HepG2 (cell line): ENCODE data around the gene ENTREP3. TPM values are rescaled to one million over a fixed set of nuclear protein-coding genes. Genes with fewer than 3 reads are reported as not detected.

Experiments
- ATAC-seq: fragments of 200-7000 bp; cut with Tn5 transposase; 3 replicates; pipeline ENCODE4 v1.9.1; 2020; ENCODE audit warnings: mild to moderate bottlenecking, moderate library complexity
- BruUV-seq: library from RNA; stranded (reverse); fragments of 400-500 nt; replicated peaks from 2 replicates; lab custom pipeline; 2021; lab: Mats Ljungman, UMichigan
- CTCF ChIA-PET: fragments of 300-600 bp; formaldehyde crosslinking; extraction: SDS; loops from one replicate; lab custom pipeline; 2021; ENCODE audit warnings: low total read pairs, inconsistent platforms, low intra/inter-chr PET ratio; lab: Yijun Ruan, JAX
- POLR2A ChIA-PET: fragments of 350-600 bp; sonication (Branson Sonifier 250); formaldehyde crosslinking; loops from one replicate; lab custom pipeline; 2020; ENCODE audit warnings: antibody characterized with exemption, inconsistent platforms; lab: Yijun Ruan, JAX
- DNase-seq: peaks from one replicate; pipeline ENCODE4 v3.0.0-alpha.2; 2015; ENCODE audit warnings: low spot score
- FAIRE-seq: peaks from 3 replicates; lab custom pipeline; 2011; peaks lifted over from hg19 to GRCh38; lab: Jason Lieb, UNC
- H2AFZ ChIP-seq: one replicate; pipeline ENCODE4 v1.6.1; 2011; ENCODE audit warnings: low read length, inconsistent platforms
- H3K27ac ChIP-seq: fragments of 300-600 bp; 3 replicates; pipeline ENCODE4 v1.8.0; 2011; ENCODE audit warnings: mixed run types, mild to moderate bottlenecking, mixed read lengths, low read length, inconsistent platforms; ENCODE audit not compliant: insufficient read depth; ENCODE audit errors: extremely low read length
- H3K27me3 ChIP-seq, 2 experiments: fragments of 200-600 bp in 1 of 2; 2 replicates in 1 of 2; 3 replicates in 1 of 2; pipeline versions ENCODE4 v1.6.0 to v1.8.0; 2011; ENCODE audit warnings: low read length in 2 of 2, mild to moderate bottlenecking in 2 of 2, moderate library complexity in 2 of 2, inconsistent platforms in 1 of 2; ENCODE audit not compliant: insufficient read depth in 2 of 2, control insufficient read depth in 1 of 2
- H3K36me3 ChIP-seq, 2 experiments: fragments of 200-600 bp in 1 of 2; replicated peaks in 1 of 2; 2 replicates in 1 of 2; 3 replicates in 1 of 2; pipeline versions ENCODE4 v1.5.1 to v1.8.0; 2011; ENCODE audit warnings: low read length in 2 of 2, inconsistent platforms in 1 of 2; ENCODE audit not compliant: insufficient read depth in 2 of 2, control insufficient read depth in 1 of 2
- H3K4me1 ChIP-seq: 2 replicates; pipeline ENCODE4 v1.5.1; 2012; ENCODE audit warnings: low read length, inconsistent platforms; ENCODE audit not compliant: insufficient read depth
- H3K4me2 ChIP-seq: 2 replicates; pipeline ENCODE4 v1.6.0; 2011; ENCODE audit warnings: low read depth, low read length, inconsistent platforms
- H3K4me3 ChIP-seq, 3 experiments: fragments of 200-600 bp in 1 of 3; sonication (generic), shearing (Covaris generic) in 1 of 3; replicated peaks in 1 of 3; 2 replicates each; pipeline ENCODE4 v1.5.1; 2011 to 2016; ENCODE audit warnings: low read length in 3 of 3, inconsistent platforms in 2 of 3, low read depth in 2 of 3, mild to moderate bottlenecking in 2 of 3, control low read depth in 1 of 3, mixed read lengths in 1 of 3; ENCODE audit not compliant: insufficient read depth in 1 of 3
- H3K79me2 ChIP-seq: one replicate; pipeline ENCODE4 v1.6.1; 2011; ENCODE audit warnings: low read length, inconsistent platforms; ENCODE audit not compliant: insufficient read depth
- H3K9ac ChIP-seq: 2 replicates; pipeline ENCODE4 v1.6.0; 2011; ENCODE audit warnings: mild to moderate bottlenecking, low read depth, low read length, inconsistent platforms; ENCODE audit not compliant: insufficient read depth
- H3K9me3 ChIP-seq: 2 replicates; pipeline ENCODE4 v1.5.1; 2012; ENCODE audit warnings: mild to moderate bottlenecking, low read length
- H4K20me1 ChIP-seq: 2 replicates; pipeline ENCODE4 v1.6.0; 2011; ENCODE audit warnings: inconsistent platforms, mild to moderate bottlenecking, low read length, moderate library complexity; ENCODE audit not compliant: insufficient read depth
- ATF7 ChIP-seq, 2 experiments: fragments of 450-650 bp in 1 of 2; sonication (generic) in 1 of 2; formaldehyde crosslinking in 1 of 2; IDR thresholded peaks; 2 replicates each; pipeline versions ENCODE4 v1.4.0 to v1.6.1; 2016 to 2020; ENCODE audit warnings: antibody characterized with exemption in 1 of 2, mild to moderate bottlenecking in 1 of 2, missing genetic modification reagents in 1 of 2
- HIVEP1 ChIP-seq: sonication (generic); formaldehyde crosslinking; IDR thresholded peaks from 2 replicates; pipeline ENCODE4 v1.4.0; 2020; ENCODE audit warnings: mild to moderate bottlenecking, missing genetic modification reagents
- HNRNPL ChIP-seq: fragments of 200-400 bp; formaldehyde crosslinking; IDR thresholded peaks from 2 replicates; pipeline ENCODE4 v1.6.1; 2017; ENCODE audit warnings: mild to moderate bottlenecking, low read depth, low read length
- KAT7 ChIP-seq: IDR thresholded peaks from 2 replicates; pipeline ENCODE4 v1.6.1; 2018; ENCODE audit warnings: borderline replicate concordance, missing compliant biosample characterization
- MTA1 ChIP-seq: sonication (generic); formaldehyde crosslinking; IDR thresholded peaks from 2 replicates; pipeline ENCODE4 v1.4.0; 2020; ENCODE audit warnings: missing genetic modification reagents, mild to moderate bottlenecking, borderline replicate concordance
- SAP130 ChIP-seq: IDR thresholded peaks from 2 replicates; pipeline ENCODE4 v1.6.1; 2016; ENCODE audit warnings: low read depth
- SMAD1 ChIP-seq: sonication (generic); formaldehyde crosslinking; IDR thresholded peaks from 2 replicates; pipeline ENCODE4 v1.4.0; 2020; ENCODE audit warnings: missing genetic modification reagents, low read depth, mild to moderate bottlenecking, borderline replicate concordance
- SOX13 ChIP-seq, 3 experiments: fragments of 450-650 bp in 1 of 3; sonication (generic) in 1 of 3; formaldehyde crosslinking in 1 of 3; IDR thresholded peaks in 2 of 3; conservative IDR thresholded peaks in 1 of 3; 2 replicates each; pipeline versions ENCODE4 v1.5.0 to v1.6.1; 2016 to 2020; ENCODE audit warnings: antibody characterized with exemption in 1 of 3, mild to moderate bottlenecking in 1 of 3, missing compliant biosample characterization in 1 of 3, missing genetic modification reagents in 1 of 3, moderate library complexity in 1 of 3
- ZFAT ChIP-seq: sonication (generic); formaldehyde crosslinking; conservative IDR thresholded peaks from 2 replicates; pipeline ENCODE4 v1.8.1; 2023; ENCODE audit warnings: missing genetic modification reagents, inconsistent platforms
- ZNF101 ChIP-seq: sonication (generic); formaldehyde crosslinking; IDR thresholded peaks from 2 replicates; pipeline ENCODE4 v1.4.0; 2020; ENCODE audit warnings: mild to moderate bottlenecking, low read depth, missing genetic modification reagents, borderline replicate concordance
- ZNF333 ChIP-seq: sonication (generic); formaldehyde crosslinking; IDR thresholded peaks from 2 replicates; pipeline ENCODE4 v1.4.0; 2020; ENCODE audit warnings: mild to moderate bottlenecking, missing genetic modification reagents, borderline replicate concordance
- ZNF75D ChIP-seq: sonication (generic); formaldehyde crosslinking; IDR thresholded peaks from 2 replicates; pipeline ENCODE4 v1.8.1; 2023; ENCODE audit warnings: missing genetic modification reagents, mild to moderate bottlenecking, borderline replicate concordance
- ZNF776 ChIP-seq: sonication (generic); formaldehyde crosslinking; IDR thresholded peaks from 2 replicates; pipeline ENCODE4 v1.4.0; 2020; ENCODE audit warnings: mild to moderate bottlenecking, missing genetic modification reagents
- WGBS: methylation state at CpG from one replicate; pipeline ENCODE4 v1.1.6; 2017; ENCODE audit warnings: low lambda C conversion rate; 5-methylcytosine and 5-hydroxymethylcytosine counted together
- in situ Hi-C: cut with HindIII; loops from 2 replicates; pipeline ENCODE4 v1.10.0; 2017; ENCODE audit warnings: low pct_unique_long_range_greater_than_20kb; ENCODE audit not compliant: extremely low pct_ligation_motif_present
- intact Hi-C: fragments of 100-400 bp; cut with micrococcal nuclease; formaldehyde crosslinking; loops from one replicate; pipeline ENCODE4 v1.10.0; 2022; ENCODE audit not compliant: unreplicated experiment
- polyA plus RNA-seq, 8 experiments: library from polyadenylated mRNA; depleted of rRNA in 3 of 8; stranded (reverse) in 7 of 8; unstranded in 1 of 8; fragments of >200 nt; fragmentation: Illumina TruSeq in 4 of 8; extraction: Trizol in 4 of 8; gene quantifications; 2 replicates each; pipeline versions ENCODE4 v1.2.1 to v1.2.3, GENCODE V29; 2011 to 2016; ENCODE audit warnings: low read depth in 4 of 8, missing spikeins in 1 of 8, mixed read lengths in 1 of 8; ENCODE audit not compliant: insufficient read depth in 1 of 8
- total RNA-seq, 5 experiments: library from RNA; depleted of rRNA; stranded (reverse); fragments of >200 nt; fragmentation: Illumina TruSeq; extraction: Trizol; gene quantifications; 2 replicates each; pipeline ENCODE4 v1.2.3, GENCODE V29; 2016; ENCODE audit warnings: low read depth in 1 of 5
- TF ChIP-seq, protein P1 (sequence below): sonication (generic); formaldehyde crosslinking; IDR thresholded peaks from 2 replicates; pipeline ENCODE4 v1.8.0; 2023; ENCODE audit warnings: mild to moderate bottlenecking, missing genetic modification reagents
- TF ChIP-seq, protein P2 (sequence below): sonication (generic); formaldehyde crosslinking; IDR thresholded peaks from 2 replicates; pipeline ENCODE4 v1.8.0; 2022; ENCODE audit warnings: mild to moderate bottlenecking, missing genetic modification reagents
- TF ChIP-seq, protein P3 (sequence below): sonication (generic); IDR thresholded peaks from 2 replicates; pipeline ENCODE4 v1.6.1; 2016; ENCODE audit warnings: low read depth, borderline replicate concordance

Gene ENTREP3
- total and polyA plus RNA-seq, 2 of the 13 experiments (the other 11 are each of a cell fraction or from before 2014, with no cell fraction given) = 4.1 to 9.9 TPM

DNA sequence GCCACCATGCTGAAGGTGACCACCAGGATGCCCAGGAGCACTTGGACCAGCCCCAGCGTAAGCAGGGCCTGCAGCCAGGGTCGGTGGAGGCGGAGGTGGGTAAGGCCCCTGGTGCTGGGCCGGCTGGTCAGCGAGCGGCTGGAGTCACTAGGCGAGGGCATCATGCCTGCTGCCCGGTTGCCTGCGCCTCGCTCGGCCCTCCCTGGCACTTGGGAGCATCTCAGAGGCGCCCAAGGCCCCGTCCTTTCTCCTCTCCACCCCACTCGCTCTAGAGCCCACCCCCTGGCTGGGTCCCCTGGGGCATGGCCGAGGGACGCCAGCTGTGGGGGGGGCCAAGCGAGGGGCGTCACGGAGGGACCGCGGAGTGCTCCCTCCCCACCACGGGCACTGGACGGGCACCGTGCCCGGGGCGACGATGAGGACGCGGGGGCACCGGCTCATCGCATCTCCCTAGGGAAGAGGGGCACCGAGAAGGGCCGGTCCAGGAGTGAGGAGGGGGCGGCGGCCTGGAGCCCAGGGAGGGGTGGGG is 505 bp downstream of the ENTREP3 start (continued):
- TF ChIP-seq HIVEP1 (peak; percentile 57; the same call in 1 of the 2 replicates), KAT7 (CRISPR knock-in tag) (no peak), SMAD1 (CRISPR knock-in tag) (no peak), ZNF101 (CRISPR knock-in tag) (no peak), ZNF75D (no peak)
- TF ChIP-seq, protein P1, sequence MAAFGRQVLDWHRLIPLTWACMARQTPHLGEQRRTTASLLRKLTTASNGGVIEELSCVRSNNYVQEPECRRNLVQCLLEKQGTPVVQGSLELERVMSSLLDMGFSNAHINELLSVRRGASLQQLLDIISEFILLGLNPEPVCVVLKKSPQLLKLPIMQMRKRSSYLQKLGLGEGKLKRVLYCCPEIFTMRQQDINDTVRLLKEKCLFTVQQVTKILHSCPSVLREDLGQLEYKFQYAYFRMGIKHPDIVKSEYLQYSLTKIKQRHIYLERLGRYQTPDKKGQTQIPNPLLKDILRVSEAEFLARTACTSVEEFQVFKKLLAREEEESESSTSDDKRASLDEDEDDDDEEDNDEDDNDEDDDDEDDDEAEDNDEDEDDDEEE (CRISPR knock-in tag) = no peak

DNA sequence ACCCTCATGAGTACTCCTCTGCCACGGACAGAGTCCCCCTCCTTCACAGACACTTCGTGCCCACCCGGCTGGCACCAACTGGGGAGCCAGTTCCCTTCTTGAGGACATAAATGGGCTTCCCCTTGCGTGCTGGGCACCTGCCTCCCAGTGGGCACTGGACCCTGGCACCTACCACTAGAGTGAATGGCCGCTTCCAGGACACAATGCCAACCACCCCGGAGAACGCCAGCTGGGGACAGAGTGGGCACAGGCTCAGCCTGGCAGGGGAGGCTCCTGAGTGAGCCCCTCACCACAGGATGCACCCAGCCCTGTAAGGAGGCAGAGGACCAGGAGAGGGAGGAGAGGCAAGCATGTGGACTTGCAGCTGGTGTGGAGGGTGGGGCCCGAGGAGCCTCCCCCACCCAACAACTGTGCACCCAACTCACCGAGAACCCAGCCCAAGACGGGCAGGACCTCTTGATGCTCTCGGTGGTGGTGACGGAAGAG is 1.0 kb downstream of the ENTREP3 start:
- Histone ChIP-seq H3K79me2 (peaks cover 8% of the 10 kb centered on the region), H2AFZ (no peak overlapping the region), H3K27ac (peak overlapping the region; percentile 4), H3K27me3 (no peaks in the 10 kb centered on the region), H3K4me1 (peaks cover 45% of the 10 kb centered on the region), H3K9me3 (no peaks in the 10 kb centered on the region), H4K20me1 (no peaks in the 10 kb centered on the region), H3K4me2 (peak overlapping the region; percentile 99), H3K36me3 (peaks cover 3 to 6% of the 10 kb centered on the region in 2 experiments; a peak in 2 of 5 replicates), H3K4me3 (peak overlapping the region; percentile 61 to 83 (median 72)), H3K9ac (peak overlapping the region; percentile 72)
- BruUV-seq = no TSS peak
- FAIRE-seq (no peak), DNase-seq (no peak), ATAC-seq (no peak)
- CTCF ChIA-PET = no interaction called here
- POLR2A ChIA-PET = interaction anchor here (1.3 kb wide), 1 partner anchor 54 kb away, joined by 9 read pairs; the partner anchor contains the start of gene FDPS
- intact Hi-C loops (no loop called here), in situ Hi-C loops (loop anchor here (10.0 kb wide), 1 partner anchor 51 kb away; the partner anchor contains the start of genes FDPS and PKLR)
- WGBS = 42% methylated on average over 6 of the region's 12 CpGs
- TF ChIP-seq, protein P2, sequence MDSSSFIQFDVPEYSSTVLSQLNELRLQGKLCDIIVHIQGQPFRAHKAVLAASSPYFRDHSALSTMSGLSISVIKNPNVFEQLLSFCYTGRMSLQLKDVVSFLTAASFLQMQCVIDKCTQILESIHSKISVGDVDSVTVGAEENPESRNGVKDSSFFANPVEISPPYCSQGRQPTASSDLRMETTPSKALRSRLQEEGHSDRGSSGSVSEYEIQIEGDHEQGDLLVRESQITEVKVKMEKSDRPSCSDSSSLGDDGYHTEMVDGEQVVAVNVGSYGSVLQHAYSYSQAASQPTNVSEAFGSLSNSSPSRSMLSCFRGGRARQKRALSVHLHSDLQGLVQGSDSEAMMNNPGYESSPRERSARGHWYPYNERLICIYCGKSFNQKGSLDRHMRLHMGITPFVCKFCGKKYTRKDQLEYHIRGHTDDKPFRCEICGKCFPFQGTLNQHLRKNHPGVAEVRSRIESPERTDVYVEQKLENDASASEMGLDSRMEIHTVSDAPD = no peak
- TF ChIP-seq ZNF776 = 0 out of 2 replicates have a peak, but pooled peaks have one; percentile 59
- no peak for TF ChIP-seq ATF7 (IDR thresholded peaks at IDR 0.05)
- TF ChIP-seq ATF7 (CRISPR knock-in tag; IDR thresholded peaks at IDR 0.05) = no peak
- 0 out of 2 replicates have a peak, but pooled peaks have one; percentile 12 for TF ChIP-seq MTA1 (CRISPR knock-in tag)
- 0 out of 2 replicates have a peak, but pooled peaks have one; percentile 80 for TF ChIP-seq HNRNPL
- TF ChIP-seq ZFAT = no peak
- no peak for TF ChIP-seq SOX13 (IDR thresholded peaks at IDR 0.05)
- TF ChIP-seq SOX13 (CRISPR knock-in tag; conservative IDR thresholded peaks at IDR 0.05 in 1 of 2, IDR thresholded peaks at IDR 0.05 in 1 of 2) = no peak
- peak; percentile 30; the same call in 1 of the 2 replicates for TF ChIP-seq SAP130 (CRISPR knock-in tag)
- TF ChIP-seq, protein P3, sequence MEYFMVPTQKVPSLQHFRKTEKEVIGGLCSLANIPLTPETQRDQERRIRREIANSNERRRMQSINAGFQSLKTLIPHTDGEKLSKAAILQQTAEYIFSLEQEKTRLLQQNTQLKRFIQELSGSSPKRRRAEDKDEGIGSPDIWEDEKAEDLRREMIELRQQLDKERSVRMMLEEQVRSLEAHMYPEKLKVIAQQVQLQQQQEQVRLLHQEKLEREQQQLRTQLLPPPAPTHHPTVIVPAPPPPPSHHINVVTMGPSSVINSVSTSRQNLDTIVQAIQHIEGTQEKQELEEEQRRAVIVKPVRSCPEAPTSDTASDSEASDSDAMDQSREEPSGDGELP = peak; percentile 11; the same call in 1 of the 2 replicates
- TF ChIP-seq ZNF333 = 0 out of 2 replicates have a peak, but pooled peaks have one; percentile 64
